ENCODE results near the gene RASSF6. TPM values are rescaled to one million over a fixed set of nuclear protein-coding genes. Genes with fewer than 3 reads are reported as not detected.
"Not testable (repeated sequence)": the region's sequence is repeated elsewhere in the genome, so short reads cannot be mapped to it uniquely, and the experiment has no call there.

Gene RASSF6
- total and polyA plus RNA-seq, 2 donors from 2014 or later, result 4.7 to 8.8 TPM

DNA sequence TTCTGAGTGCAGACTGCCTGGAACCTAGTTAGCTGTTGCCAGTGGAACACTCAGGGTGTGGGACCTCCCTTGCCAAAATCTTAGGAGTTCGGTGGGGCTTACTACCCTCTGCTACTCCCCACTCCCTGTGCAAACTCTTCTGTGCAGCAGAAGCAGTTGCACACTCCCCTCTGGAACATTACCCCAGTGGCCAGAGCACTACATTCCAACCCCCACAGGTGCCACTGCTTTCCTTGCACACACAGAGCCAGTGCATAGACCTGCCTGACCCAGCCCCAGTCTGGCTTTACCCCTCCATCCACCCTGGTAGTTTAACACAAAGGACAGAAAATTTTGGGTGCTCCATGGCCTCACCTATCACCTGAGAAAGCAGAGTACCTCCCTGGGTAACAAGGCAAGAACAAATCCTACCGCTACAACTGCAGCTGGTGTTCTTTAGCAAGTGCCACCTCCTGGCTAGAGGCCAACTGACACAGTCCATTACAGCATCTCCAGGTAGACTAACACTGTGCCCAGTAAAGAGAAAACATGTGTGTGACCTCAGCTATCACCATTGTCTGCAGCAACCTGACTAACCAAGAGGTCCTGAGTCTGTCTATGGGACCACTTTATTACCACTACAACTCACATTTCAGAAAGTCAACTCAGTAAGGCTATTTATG, 11.5 kb upstream of the RASSF6 start:
- H3K4me3 ChIP-seq (ENCODE audit: low read length in 3 of 3), result no peak overlapping the region
- FAIRE-seq, result no peak
- H3K9me3 ChIP-seq (ENCODE audit: control insufficient read depth in 2 of 3, insufficient read depth in 1 of 3, low read length in 3 of 3), result no peaks in the 10 kb centered on the region
- H3K27ac ChIP-seq (ENCODE audit: low read depth in 2 of 2, low read length in 2 of 2), result no peak overlapping the region
- no peak for DNase-seq
- TF ChIP-seq, protein P1, sequence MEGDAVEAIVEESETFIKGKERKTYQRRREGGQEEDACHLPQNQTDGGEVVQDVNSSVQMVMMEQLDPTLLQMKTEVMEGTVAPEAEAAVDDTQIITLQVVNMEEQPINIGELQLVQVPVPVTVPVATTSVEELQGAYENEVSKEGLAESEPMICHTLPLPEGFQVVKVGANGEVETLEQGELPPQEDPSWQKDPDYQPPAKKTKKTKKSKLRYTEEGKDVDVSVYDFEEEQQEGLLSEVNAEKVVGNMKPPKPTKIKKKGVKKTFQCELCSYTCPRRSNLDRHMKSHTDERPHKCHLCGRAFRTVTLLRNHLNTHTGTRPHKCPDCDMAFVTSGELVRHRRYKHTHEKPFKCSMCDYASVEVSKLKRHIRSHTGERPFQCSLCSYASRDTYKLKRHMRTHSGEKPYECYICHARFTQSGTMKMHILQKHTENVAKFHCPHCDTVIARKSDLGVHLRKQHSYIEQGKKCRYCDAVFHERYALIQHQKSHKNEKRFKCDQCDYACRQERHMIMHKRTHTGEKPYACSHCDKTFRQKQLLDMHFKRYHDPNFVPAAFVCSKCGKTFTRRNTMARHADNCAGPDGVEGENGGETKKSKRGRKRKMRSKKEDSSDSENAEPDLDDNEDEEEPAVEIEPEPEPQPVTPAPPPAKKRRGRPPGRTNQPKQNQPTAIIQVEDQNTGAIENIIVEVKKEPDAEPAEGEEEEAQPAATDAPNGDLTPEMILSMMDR (IDR thresholded peaks at IDR 0.05; ENCODE audit: borderline replicate concordance, extremely low read depth, insufficient read depth), result no peak
- H3K9ac ChIP-seq (ENCODE audit: low read length in 3 of 3), result no peak overlapping the region
- no peaks in the 10 kb centered on the region for H3K36me3 ChIP-seq (ENCODE audit: control insufficient read depth in 2 of 3, insufficient read depth in 3 of 3, low read length in 3 of 3)
- H3K27me3 ChIP-seq (ENCODE audit: control insufficient read depth, insufficient read depth, low read length), result no peaks in the 10 kb centered on the region
- no peaks in the 10 kb centered on the region for H3K4me1 ChIP-seq (ENCODE audit: control insufficient read depth in 2 of 3, insufficient read depth in 2 of 3, low read depth in 1 of 3, low read length in 3 of 3)
- intact Hi-C loops (cut with DNase I), result no loop called here

DNA sequence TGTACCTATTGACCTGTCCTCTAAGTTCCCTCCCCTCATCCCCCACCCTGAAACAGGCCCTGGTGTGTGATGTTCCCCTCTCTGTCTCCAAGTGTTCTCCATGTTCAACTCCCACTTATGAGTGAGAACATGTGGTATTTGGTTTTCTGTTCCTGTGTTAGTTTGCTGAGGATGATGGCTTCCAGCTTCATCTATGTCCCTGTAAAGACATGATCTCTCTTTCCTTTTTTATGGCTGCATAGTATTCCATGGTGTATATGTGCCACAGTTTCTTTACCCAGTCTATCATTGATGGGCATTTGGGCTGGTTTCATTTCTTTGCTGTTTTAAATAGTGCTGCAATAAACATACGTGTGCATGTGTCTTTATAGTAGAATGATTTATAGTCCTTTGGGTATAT, 8.6 kb upstream of the RASSF6 start:
- H3K4me1 ChIP-seq (ENCODE audit: control insufficient read depth in 2 of 3, insufficient read depth in 2 of 3, low read depth in 1 of 3, low read length in 3 of 3); H3K36me3 ChIP-seq (ENCODE audit: control insufficient read depth in 2 of 3, insufficient read depth in 3 of 3, low read length in 3 of 3); H3K27me3 ChIP-seq (ENCODE audit: control insufficient read depth, insufficient read depth, low read length); H3K27ac ChIP-seq (ENCODE audit: low read depth in 2 of 2, low read length in 2 of 2); H3K9ac ChIP-seq (ENCODE audit: low read length in 3 of 3); DNase-seq; H3K9me3 ChIP-seq (ENCODE audit: control insufficient read depth in 2 of 3, insufficient read depth in 1 of 3, low read length in 3 of 3); intact Hi-C loops (cut with DNase I); FAIRE-seq; H3K4me3 ChIP-seq (ENCODE audit: low read length in 3 of 3): not testable (repeated sequence)

- Histone ChIP-seq H3K9me3 (ENCODE audit: control insufficient read depth in 2 of 3, insufficient read depth in 1 of 3, low read length in 3 of 3) (no peaks in the 10 kb centered on the region), H3K9ac (ENCODE audit: low read length in 3 of 3) (no peak overlapping the region), H3K36me3 (ENCODE audit: control insufficient read depth in 2 of 3, insufficient read depth in 3 of 3, low read length in 3 of 3) (no peaks in the 10 kb centered on the region), H3K4me1 (ENCODE audit: control insufficient read depth in 2 of 3, insufficient read depth in 2 of 3, low read depth in 1 of 3, low read length in 3 of 3) (peaks cover 0 to 2% (median 0%) of the 10 kb centered on the region in 3 donors), H3K27ac (ENCODE audit: low read depth in 2 of 2, low read length in 2 of 2) (no peak overlapping the region), H3K4me3 (ENCODE audit: low read length in 3 of 3) (no peak overlapping the region), H3K27me3 (ENCODE audit: control insufficient read depth, insufficient read depth, low read length) (no peaks in the 10 kb centered on the region)
- TF ChIP-seq, protein P1 (IDR thresholded peaks at IDR 0.05; ENCODE audit: borderline replicate concordance, extremely low read depth, insufficient read depth), result no peak
- DNase-seq, result no peak
- FAIRE-seq, result no peak
- intact Hi-C loops (cut with DNase I), result no loop called here
These were observed 1.1 kb upstream of the RASSF6 start for GRCh38 chr4:73621357-73621756.

- H3K27me3 ChIP-seq (ENCODE audit: control insufficient read depth, insufficient read depth, low read length), result no peaks in the 10 kb centered on the region
- peaks cover 0 to 2% (median 0%) of the 10 kb centered on the region in 3 donors for H3K4me1 ChIP-seq (ENCODE audit: control insufficient read depth in 2 of 3, insufficient read depth in 2 of 3, low read depth in 1 of 3, low read length in 3 of 3)
- peak overlapping the region in 2 of 3 donors; percentile 22 to 25 for H3K9ac ChIP-seq (ENCODE audit: low read length in 3 of 3)
- H3K9me3 ChIP-seq (ENCODE audit: control insufficient read depth in 2 of 3, insufficient read depth in 1 of 3, low read length in 3 of 3), result no peaks in the 10 kb centered on the region
- peak overlapping the region in 2 of 3 donors; percentile 83 to 90 for H3K4me3 ChIP-seq (ENCODE audit: low read length in 3 of 3)
- DNase-seq (no peak), FAIRE-seq (no peak)
- H3K36me3 ChIP-seq (ENCODE audit: control insufficient read depth in 2 of 3, insufficient read depth in 3 of 3, low read length in 3 of 3), result no peaks in the 10 kb centered on the region
- intact Hi-C loops (cut with DNase I), result no loop called here
- TF ChIP-seq, protein P1 (IDR thresholded peaks at IDR 0.05; ENCODE audit: borderline replicate concordance, extremely low read depth, insufficient read depth), result no peak
- H3K27ac ChIP-seq (ENCODE audit: low read depth in 2 of 2, low read length in 2 of 2), result peak overlapping the region; percentile 10 to 47
These were observed 890 bp downstream of the RASSF6 start for GRCh38 chr4:73619346-73619745.
